ENCODE data around the gene MAMDC2.

The MAMDC2 gene

GRCh38 chr9:70136632-70137031 lies 93.0 kb downstream of the MAMDC2 start:
- no peak overlapping the region for H3K27ac ChIP-seq
- ChIA-PET CTCF (interaction anchor here (0.7 kb wide), 1 partner anchor 230 kb away, joined by 3 read pairs; no protein-coding TSS in a partner anchor), POLR2A (ENCODE audit: low non-redundant PET) (no interaction called here)
- no peak for TF ChIP-seq CTCF (conservative IDR thresholded peaks at IDR 0.05; ENCODE audit: low read depth)
- DNase-seq (ENCODE audit: low spot score) = peak; percentile 75

- ChIA-PET CTCF (interaction anchor here (0.7 to 1.0 kb wide), 2 partner anchors 27 to 230 kb away, joined by 3 read pairs; no protein-coding TSS in a partner anchor), POLR2A (ENCODE audit: low non-redundant PET) (no interaction called here)
- DNase-seq (ENCODE audit: low spot score) = no peak
- no peak overlapping the region for H3K27ac ChIP-seq
- no peak for TF ChIP-seq CTCF (conservative IDR thresholded peaks at IDR 0.05; ENCODE audit: low read depth)
Observed at GRCh38 chr9:70137577-70137976, 93.9 kb downstream of the MAMDC2 start.

- CTCF ChIA-PET = interaction anchor here (1.5 kb wide), 1 partner anchor 8 kb away, joined by 5 read pairs; no protein-coding TSS in a partner anchor
Observed at GRCh38 chr9:70142101-70142500, 98.5 kb downstream of the MAMDC2 start.

GRCh38 chr9:70143394-70144130 lies 99.9 kb downstream of the MAMDC2 start:
- no peak for DNase-seq (ENCODE audit: low spot score)
- TF ChIP-seq CTCF (conservative IDR thresholded peaks at IDR 0.05; ENCODE audit: low read depth) = no peak
- CTCF ChIA-PET = interaction anchor here (0.6 to 0.9 kb wide), 2 partner anchors 11 to 237 kb away, joined by 3 read pairs; no protein-coding TSS in a partner anchor
- no peak overlapping the region for H3K27ac ChIP-seq
- POLR2A ChIA-PET (ENCODE audit: low non-redundant PET) = interaction anchor here (0.6 kb wide), 1 partner anchor 115 kb away, joined by 5 read pairs; no protein-coding TSS in a partner anchor

More at GRCh38 chr9:70142101-70142500, 98.5 kb downstream of the MAMDC2 start:
- H3K27ac ChIP-seq = no peak overlapping the region
- TF ChIP-seq CTCF (conservative IDR thresholded peaks at IDR 0.05; ENCODE audit: low read depth) = no peak
- POLR2A ChIA-PET (ENCODE audit: low non-redundant PET) = interaction anchor here (0.5 kb wide), 1 partner anchor 131 kb away, joined by 3 read pairs; no protein-coding TSS in a partner anchor
- no peak for DNase-seq (ENCODE audit: low spot score)

- DNase-seq (ENCODE audit: low spot score) = no peak
- CTCF ChIA-PET = interaction anchor here (0.6 to 0.9 kb wide), 2 partner anchors 10 to 237 kb away, joined by 3 read pairs; no protein-coding TSS in a partner anchor
- no peak overlapping the region for H3K27ac ChIP-seq
- POLR2A ChIA-PET (ENCODE audit: low non-redundant PET) = interaction anchor here (0.6 kb wide), 1 partner anchor 114 kb away, joined by 5 read pairs; no protein-coding TSS in a partner anchor
- no peak for TF ChIP-seq CTCF (conservative IDR thresholded peaks at IDR 0.05; ENCODE audit: low read depth)
Observed at GRCh38 chr9:70144131-70144503, 100.5 kb downstream of the MAMDC2 start.

GRCh38 chr9:70145981-70146380 lies 102.3 kb downstream of the MAMDC2 start:
- ChIA-PET POLR2A (ENCODE audit: low non-redundant PET) (no interaction called here), CTCF (no interaction called here)
- H3K27ac ChIP-seq = no peak overlapping the region
- no peak for TF ChIP-seq CTCF (conservative IDR thresholded peaks at IDR 0.05; ENCODE audit: low read depth)
- DNase-seq (ENCODE audit: low spot score) = no peak
